A549 treated with DMSO at 1 μM for 4 hours (cell line): ENCODE data around the gene MRPS25. TPM values are rescaled to one million over a fixed set of nuclear protein-coding genes. Genes with fewer than 3 reads are reported as not detected.

Source experiments
- total RNA-seq: library from RNA; stranded (reverse); fragments of 200-300 nt; extraction: Qiagen RNA extraction; gene quantifications from 5 replicates; pipeline ENCODE4 v1.2.3, GENCODE V29; 2022; ENCODE audit warnings: low read depth

The MRPS25 gene
- 39.5 to 64.1 TPM (median 56.4 TPM) in 5 replicates for total RNA-seq

GRCh38 chr3:15064835-15065549, at the start of gene MRPS25:
Gene MRPS25, minus strand, starts transcription at chr3:15065315. Its CDS starts 121 bp downstream, at chr3:15065194.

GRCh38 chr3:15098503-15099363, 33.6 kb upstream of the MRPS25 start, which contains the start of gene RBSN:
Gene RBSN, minus strand, starts transcription at chr3:15099148. Its CDS starts 3,028 bp downstream, at chr3:15096120.

Other genes with a start within 250 kb of the MRPS25 start
- 0.05 to 0.15 TPM (median 0.09 TPM) in 4 of 5 replicates, not detected in the other for gene FGD5, start 246.4 kb downstream of the MRPS25 start, total RNA-seq
- 11.8 to 22.6 TPM (median 17.9 TPM) in 5 replicates for gene NR2C2, start 117.7 kb downstream of the MRPS25 start, total RNA-seq
- 10.5 to 11.8 TPM (median 11.2 TPM) in 5 replicates for gene RBSN, start 33.8 kb upstream of the MRPS25 start, total RNA-seq
- gene CAPN7, start 140.9 kb upstream of the MRPS25 start, total RNA-seq: 20.6 to 25.5 TPM (median 22.2 TPM) in 5 replicates